Measurements from ENCODE around the gene BIRC7. TPM values are rescaled to one million over a fixed set of nuclear protein-coding genes. Genes with fewer than 3 reads are reported as not detected.

The BIRC7 gene
- polyA plus RNA-seq, 3 donors, result 0.21 TPM; not detected in 2

DNA sequence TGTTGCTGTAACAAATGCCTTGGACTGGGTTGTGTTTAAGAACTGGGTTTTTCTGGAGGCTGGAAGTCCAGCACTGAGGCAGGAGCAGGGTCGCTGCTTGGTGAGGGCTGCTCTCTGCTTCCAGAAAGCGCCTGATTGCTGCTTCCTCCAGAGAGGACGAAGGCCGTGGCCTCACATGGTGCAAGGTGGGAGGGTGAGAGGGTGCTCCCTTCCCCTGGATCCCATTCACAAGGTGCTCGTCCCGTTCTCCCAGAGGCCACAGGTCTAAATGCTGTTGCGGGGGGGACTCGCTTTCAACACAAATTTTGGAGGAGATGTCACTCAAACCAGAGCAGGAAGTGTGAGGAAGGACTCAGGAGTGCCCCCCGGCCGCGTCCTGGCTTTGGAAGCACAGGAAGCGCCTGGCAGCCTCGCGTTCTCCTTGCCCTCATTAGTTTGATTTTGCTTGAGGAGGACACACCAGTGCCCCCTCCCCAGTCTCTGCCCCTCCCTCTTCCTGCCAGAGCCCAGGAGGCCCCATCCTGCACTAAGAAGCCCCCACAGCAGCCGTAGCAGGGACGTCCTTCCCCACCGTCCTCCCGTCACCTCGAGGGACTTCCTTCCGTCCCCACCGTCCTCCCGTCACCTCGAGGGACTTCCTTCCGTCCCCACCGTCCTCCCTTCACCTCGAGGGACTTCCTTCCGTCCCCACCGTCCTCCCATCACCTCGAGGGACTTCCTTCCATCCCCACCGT lies 26.3 kb downstream of the BIRC7 start:
- peaks cover 27 to 39% (median 32%) of the 10 kb centered on the region in 3 donors for H3K27me3 Mint-ChIP-seq (ENCODE audit: low read depth in 3 of 3)
- 4% methylated on average over 22 of the region's 30 CpGs for WGBS (ENCODE audit: insufficient coverage)
- H3K27me3 ChIP-seq (ENCODE audit: control insufficient read depth in 2 of 2, insufficient read depth in 2 of 2, low read length in 2 of 2), result peaks cover 0 to 10% of the 10 kb centered on the region in 2 donors

DNA sequence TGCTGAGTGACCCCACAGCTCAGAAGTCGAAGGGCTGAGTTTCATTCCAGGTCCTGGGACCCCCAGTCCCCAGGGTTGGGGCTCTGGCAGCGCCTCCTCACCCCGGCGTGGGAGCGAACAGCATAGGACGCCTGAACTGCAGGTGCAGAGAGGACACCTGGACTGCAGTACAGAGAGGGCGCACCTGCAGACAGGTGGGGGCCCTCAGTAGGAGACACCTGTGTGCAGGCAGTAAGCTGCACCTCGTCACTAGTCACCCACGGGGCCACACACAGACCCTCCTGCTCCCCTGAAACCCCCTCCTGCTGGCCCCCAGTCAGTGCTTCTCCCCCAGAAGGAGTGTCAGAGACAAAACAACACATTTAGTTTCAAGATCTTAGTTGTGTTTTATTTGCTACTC lies 27.1 kb downstream of the BIRC7 start:
- peaks cover 0 to 2% (median 0%) of the 10 kb centered on the region in 7 donors for H3K9me3 Mint-ChIP-seq
- no peaks in the 10 kb centered on the region for H3K9me3 ChIP-seq (replicated peaks in 1 of 2; ENCODE audit: control insufficient read depth in 1 of 2, insufficient read depth in 1 of 2, low read length in 2 of 2)
- no peaks in the 10 kb centered on the region for H3K36me3 Mint-ChIP-seq
- H3K4me3 Mint-ChIP-seq, result peak overlapping the region in 1 of 2 donors; percentile 41
- no peak overlapping the region for H3K27ac ChIP-seq (ENCODE audit: low read depth in 1 of 2, low read length in 2 of 2)
- H2AFZ ChIP-seq (ENCODE audit: insufficient read depth, low read depth, low read length, poor library complexity, severe bottlenecking), result no peak overlapping the region
- peaks cover 0 to 10% of the 10 kb centered on the region in 2 donors for H3K27me3 ChIP-seq (ENCODE audit: control insufficient read depth in 2 of 2, insufficient read depth in 2 of 2, low read length in 2 of 2)
- TF ChIP-seq, protein P1, sequence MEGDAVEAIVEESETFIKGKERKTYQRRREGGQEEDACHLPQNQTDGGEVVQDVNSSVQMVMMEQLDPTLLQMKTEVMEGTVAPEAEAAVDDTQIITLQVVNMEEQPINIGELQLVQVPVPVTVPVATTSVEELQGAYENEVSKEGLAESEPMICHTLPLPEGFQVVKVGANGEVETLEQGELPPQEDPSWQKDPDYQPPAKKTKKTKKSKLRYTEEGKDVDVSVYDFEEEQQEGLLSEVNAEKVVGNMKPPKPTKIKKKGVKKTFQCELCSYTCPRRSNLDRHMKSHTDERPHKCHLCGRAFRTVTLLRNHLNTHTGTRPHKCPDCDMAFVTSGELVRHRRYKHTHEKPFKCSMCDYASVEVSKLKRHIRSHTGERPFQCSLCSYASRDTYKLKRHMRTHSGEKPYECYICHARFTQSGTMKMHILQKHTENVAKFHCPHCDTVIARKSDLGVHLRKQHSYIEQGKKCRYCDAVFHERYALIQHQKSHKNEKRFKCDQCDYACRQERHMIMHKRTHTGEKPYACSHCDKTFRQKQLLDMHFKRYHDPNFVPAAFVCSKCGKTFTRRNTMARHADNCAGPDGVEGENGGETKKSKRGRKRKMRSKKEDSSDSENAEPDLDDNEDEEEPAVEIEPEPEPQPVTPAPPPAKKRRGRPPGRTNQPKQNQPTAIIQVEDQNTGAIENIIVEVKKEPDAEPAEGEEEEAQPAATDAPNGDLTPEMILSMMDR (IDR thresholded peaks at IDR 0.05), result no peak
- no peak for DNase-seq
- WGBS (ENCODE audit: insufficient coverage), result 92% methylated on average over 7 of the region's 9 CpGs
- peaks cover 21 to 37% (median 30%) of the 10 kb centered on the region in 3 donors for H3K27me3 Mint-ChIP-seq (ENCODE audit: low read depth in 3 of 3)
- peak overlapping the region in 1 of 7 donors; percentile 14 for H3K27ac Mint-ChIP-seq
- no peaks in the 10 kb centered on the region for H4K20me1 ChIP-seq (ENCODE audit: insufficient read depth, low read length)
- H3K4me1 Mint-ChIP-seq, result no peaks in the 10 kb centered on the region
- H3K4me2 ChIP-seq (replicated peaks; ENCODE audit: extremely low read depth, low read length, poor library complexity, severe bottlenecking), result no peak overlapping the region
- H3K36me3 ChIP-seq (replicated peaks in 1 of 2; ENCODE audit: control insufficient read depth in 1 of 2, insufficient read depth in 2 of 2, low read length in 2 of 2), result no peaks in the 10 kb centered on the region
- H3K4me3 ChIP-seq (replicated peaks in 1 of 3; ENCODE audit: low read depth in 2 of 3, low read length in 3 of 3), result no peak overlapping the region
- intact Hi-C loops (cut with micrococcal nuclease), result no loop called here
- H3K9ac ChIP-seq (ENCODE audit: insufficient read depth, low read length, poor library complexity, severe bottlenecking), result no peak overlapping the region
- no peaks in the 10 kb centered on the region for H3K79me2 ChIP-seq (ENCODE audit: insufficient read depth, low read length)
- H3K4me1 ChIP-seq (ENCODE audit: control insufficient read depth in 1 of 2, insufficient read depth in 2 of 2, low read length in 2 of 2), result no peaks in the 10 kb centered on the region

More for the DNA sequence above, 26.3 kb downstream of the BIRC7 start:
- Histone ChIP-seq H4K20me1 (ENCODE audit: insufficient read depth, low read length) (no peaks in the 10 kb centered on the region), H3K4me2 (replicated peaks; ENCODE audit: extremely low read depth, low read length, poor library complexity, severe bottlenecking) (no peak overlapping the region), H2AFZ (ENCODE audit: insufficient read depth, low read depth, low read length, poor library complexity, severe bottlenecking) (no peak overlapping the region), H3K36me3 (replicated peaks in 1 of 2; ENCODE audit: control insufficient read depth in 1 of 2, insufficient read depth in 2 of 2, low read length in 2 of 2) (no peaks in the 10 kb centered on the region), H3K9me3 (replicated peaks in 1 of 2; ENCODE audit: control insufficient read depth in 1 of 2, insufficient read depth in 1 of 2, low read length in 2 of 2) (no peaks in the 10 kb centered on the region), H3K9ac (ENCODE audit: insufficient read depth, low read length, poor library complexity, severe bottlenecking) (no peak overlapping the region), H3K27ac (ENCODE audit: low read depth in 1 of 2, low read length in 2 of 2) (no peak overlapping the region), H3K79me2 (ENCODE audit: insufficient read depth, low read length) (no peaks in the 10 kb centered on the region), H3K4me3 (replicated peaks in 1 of 3; ENCODE audit: low read depth in 2 of 3, low read length in 3 of 3) (no peak overlapping the region), H3K4me1 (ENCODE audit: control insufficient read depth in 1 of 2, insufficient read depth in 2 of 2, low read length in 2 of 2) (no peaks in the 10 kb centered on the region)
- Mint-ChIP-seq H3K4me1 (no peaks in the 10 kb centered on the region), H3K36me3 (no peaks in the 10 kb centered on the region), H3K9me3 (peaks cover 0 to 2% (median 0%) of the 10 kb centered on the region in 7 donors), H3K4me3 (peak overlapping the region; percentile 24 to 41), H3K27ac (no peak overlapping the region)
- DNase-seq, result no peak
- intact Hi-C loops (cut with micrococcal nuclease), result no loop called here
- TF ChIP-seq, protein P1 (IDR thresholded peaks at IDR 0.05), result no peak

Data from CD14-positive monocyte (primary cell).